Smooth muscle cell of the coronary artery (primary cell): ENCODE results near the gene CCDC160. TPM values are rescaled to one million over a fixed set of nuclear protein-coding genes. Genes with fewer than 3 reads are reported as not detected.

Experiments
- total RNA-seq: library from RNA; depleted of rRNA; stranded (reverse); fragments of >200 nt; gene quantifications from 2 replicates; pipeline ENCODE4 v1.2.3, GENCODE V29; 2014; ENCODE audit warnings: low replicate concordance

Gene CCDC160
- total RNA-seq = not detected in 2 replicates

GRCh38 chrX:134236626-134237614, at the start of gene CCDC160:
Gene CCDC160 (plus strand): TSS chrX:134237182. CDS start chrX:134244801, 7,619 bp downstream.

Other genes starting within 250 kb of the CCDC160 start
- gene PHF6, start 136.1 kb downstream of the CCDC160 start, total RNA-seq = 7.4 and 18.2 TPM in 2 replicates
- 11.1 and 11.3 TPM in 2 replicates for gene HPRT1, start 223.0 kb downstream of the CCDC160 start, total RNA-seq